ENCODE data around the gene CYGB.

DNA sequence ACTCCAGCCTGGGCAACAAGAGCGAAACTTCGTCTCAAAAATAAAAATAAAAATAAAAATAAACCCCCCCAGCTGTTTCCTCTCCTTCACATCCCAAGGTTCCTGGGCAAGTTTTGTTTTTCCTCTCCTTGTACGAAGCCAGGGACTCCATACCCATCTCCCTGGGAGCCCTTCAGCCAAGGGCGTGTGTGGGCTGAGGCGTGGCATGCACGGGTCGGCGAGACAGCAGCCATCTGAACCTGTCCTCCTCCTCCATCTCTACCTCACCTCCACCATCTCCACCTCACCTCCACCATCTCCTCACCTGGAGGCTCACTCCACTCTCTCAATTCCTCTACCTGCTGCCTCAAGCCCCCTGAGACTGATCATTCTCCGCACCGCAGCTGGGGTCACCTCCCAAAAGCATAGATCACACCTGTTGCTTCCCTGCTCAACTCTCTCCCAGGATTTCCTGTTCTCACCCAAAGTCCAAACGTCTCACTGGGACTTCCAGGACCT lies 53.2 kb downstream of the CYGB start:
- no peak for TF ChIP-seq SP3 (tag by site-specific recombination; IDR thresholded peaks at IDR 0.05)
- TF ChIP-seq, protein P1, sequence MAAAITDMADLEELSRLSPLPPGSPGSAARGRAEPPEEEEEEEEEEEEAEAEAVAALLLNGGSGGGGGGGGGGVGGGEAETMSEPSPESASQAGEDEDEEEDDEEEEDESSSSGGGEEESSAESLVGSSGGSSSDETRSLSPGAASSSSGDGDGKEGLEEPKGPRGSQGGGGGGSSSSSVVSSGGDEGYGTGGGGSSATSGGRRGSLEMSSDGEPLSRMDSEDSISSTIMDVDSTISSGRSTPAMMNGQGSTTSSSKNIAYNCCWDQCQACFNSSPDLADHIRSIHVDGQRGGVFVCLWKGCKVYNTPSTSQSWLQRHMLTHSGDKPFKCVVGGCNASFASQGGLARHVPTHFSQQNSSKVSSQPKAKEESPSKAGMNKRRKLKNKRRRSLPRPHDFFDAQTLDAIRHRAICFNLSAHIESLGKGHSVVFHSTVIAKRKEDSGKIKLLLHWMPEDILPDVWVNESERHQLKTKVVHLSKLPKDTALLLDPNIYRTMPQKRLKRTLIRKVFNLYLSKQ (tag by site-specific recombination; IDR thresholded peaks at IDR 0.05; ENCODE audit: borderline replicate concordance) = no peak
- TF ChIP-seq, protein P2, sequence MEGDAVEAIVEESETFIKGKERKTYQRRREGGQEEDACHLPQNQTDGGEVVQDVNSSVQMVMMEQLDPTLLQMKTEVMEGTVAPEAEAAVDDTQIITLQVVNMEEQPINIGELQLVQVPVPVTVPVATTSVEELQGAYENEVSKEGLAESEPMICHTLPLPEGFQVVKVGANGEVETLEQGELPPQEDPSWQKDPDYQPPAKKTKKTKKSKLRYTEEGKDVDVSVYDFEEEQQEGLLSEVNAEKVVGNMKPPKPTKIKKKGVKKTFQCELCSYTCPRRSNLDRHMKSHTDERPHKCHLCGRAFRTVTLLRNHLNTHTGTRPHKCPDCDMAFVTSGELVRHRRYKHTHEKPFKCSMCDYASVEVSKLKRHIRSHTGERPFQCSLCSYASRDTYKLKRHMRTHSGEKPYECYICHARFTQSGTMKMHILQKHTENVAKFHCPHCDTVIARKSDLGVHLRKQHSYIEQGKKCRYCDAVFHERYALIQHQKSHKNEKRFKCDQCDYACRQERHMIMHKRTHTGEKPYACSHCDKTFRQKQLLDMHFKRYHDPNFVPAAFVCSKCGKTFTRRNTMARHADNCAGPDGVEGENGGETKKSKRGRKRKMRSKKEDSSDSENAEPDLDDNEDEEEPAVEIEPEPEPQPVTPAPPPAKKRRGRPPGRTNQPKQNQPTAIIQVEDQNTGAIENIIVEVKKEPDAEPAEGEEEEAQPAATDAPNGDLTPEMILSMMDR (tag by site-specific recombination; IDR thresholded peaks at IDR 0.05) = no peak
- TF ChIP-seq, protein P3, sequence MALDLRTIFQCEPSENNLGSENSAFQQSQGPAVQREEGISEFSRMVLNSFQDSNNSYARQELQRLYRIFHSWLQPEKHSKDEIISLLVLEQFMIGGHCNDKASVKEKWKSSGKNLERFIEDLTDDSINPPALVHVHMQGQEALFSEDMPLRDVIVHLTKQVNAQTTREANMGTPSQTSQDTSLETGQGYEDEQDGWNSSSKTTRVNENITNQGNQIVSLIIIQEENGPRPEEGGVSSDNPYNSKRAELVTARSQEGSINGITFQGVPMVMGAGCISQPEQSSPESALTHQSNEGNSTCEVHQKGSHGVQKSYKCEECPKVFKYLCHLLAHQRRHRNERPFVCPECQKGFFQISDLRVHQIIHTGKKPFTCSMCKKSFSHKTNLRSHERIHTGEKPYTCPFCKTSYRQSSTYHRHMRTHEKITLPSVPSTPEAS (tag by site-specific recombination; IDR thresholded peaks at IDR 0.05) = no peak
- TF ChIP-seq ZNF521 (tag by site-specific recombination; IDR thresholded peaks at IDR 0.05) = no peak
- no peak for TF ChIP-seq ZNF391 (tag by site-specific recombination; IDR thresholded peaks at IDR 0.05; ENCODE audit: borderline replicate concordance, low read depth)
- no peak for TF ChIP-seq ZNF148 (tag by site-specific recombination; IDR thresholded peaks at IDR 0.05; ENCODE audit: borderline replicate concordance)
- no peak for TF ChIP-seq ZNF341 (tag by site-specific recombination; IDR thresholded peaks at IDR 0.05; ENCODE audit: low read depth)
- TF ChIP-seq REST (tag by site-specific recombination; IDR thresholded peaks at IDR 0.05) = no peak
- TF ChIP-seq ZNF639 (tag by site-specific recombination; IDR thresholded peaks at IDR 0.05) = no peak
